ENCODE data around the gene PTPRU. TPM values are rescaled to one million over a fixed set of nuclear protein-coding genes. Genes with fewer than 3 reads are reported as not detected.

The PTPRU gene
- total and polyA plus RNA-seq, 4 donors = 1.6 to 15.1 (median 6.0) TPM

DNA sequence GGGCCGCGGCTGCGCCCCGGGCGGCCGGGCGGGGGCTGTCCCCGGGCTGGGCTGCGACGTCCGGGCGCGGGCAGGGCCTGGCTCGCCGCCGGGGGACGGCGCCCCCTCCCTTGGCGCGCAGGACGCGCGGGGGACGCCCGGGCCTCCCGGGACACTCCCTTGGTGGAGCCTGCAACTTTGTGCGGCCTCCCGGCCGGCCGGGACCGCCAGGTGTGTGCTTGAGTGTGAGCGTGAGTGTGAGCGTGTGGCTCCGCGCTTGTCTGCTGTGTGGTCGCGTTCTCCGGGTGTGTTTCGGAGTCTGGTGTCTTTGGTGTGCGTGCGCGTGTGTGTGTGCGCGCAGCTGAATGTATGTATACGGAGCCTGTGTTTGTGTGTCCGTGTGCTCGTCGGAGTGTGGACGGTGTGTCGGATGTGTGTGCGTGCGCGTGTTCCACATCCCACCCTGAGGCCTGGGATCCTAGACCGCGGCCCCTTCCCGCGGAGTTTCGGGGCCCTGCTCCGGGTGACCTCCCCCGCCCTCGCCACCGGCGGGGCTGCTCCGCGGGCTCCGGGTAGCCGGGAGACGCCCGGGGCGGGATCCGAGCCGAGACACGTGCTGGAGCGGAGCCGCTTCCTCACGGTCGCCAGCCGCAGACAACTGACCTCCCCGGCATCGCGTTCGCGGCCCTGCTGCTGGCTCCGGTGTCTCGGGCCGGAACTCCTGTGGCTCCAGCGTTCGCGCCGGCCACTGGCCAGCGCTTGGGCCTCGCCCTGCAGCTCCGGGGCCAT lies 1.7 kb downstream of the PTPRU start:
- H3K27ac ChIP-seq (ENCODE audit: low read depth in 1 of 2, low read length in 2 of 2) = peak overlapping the region; percentile 49 to 67
- TF ChIP-seq, protein P1, sequence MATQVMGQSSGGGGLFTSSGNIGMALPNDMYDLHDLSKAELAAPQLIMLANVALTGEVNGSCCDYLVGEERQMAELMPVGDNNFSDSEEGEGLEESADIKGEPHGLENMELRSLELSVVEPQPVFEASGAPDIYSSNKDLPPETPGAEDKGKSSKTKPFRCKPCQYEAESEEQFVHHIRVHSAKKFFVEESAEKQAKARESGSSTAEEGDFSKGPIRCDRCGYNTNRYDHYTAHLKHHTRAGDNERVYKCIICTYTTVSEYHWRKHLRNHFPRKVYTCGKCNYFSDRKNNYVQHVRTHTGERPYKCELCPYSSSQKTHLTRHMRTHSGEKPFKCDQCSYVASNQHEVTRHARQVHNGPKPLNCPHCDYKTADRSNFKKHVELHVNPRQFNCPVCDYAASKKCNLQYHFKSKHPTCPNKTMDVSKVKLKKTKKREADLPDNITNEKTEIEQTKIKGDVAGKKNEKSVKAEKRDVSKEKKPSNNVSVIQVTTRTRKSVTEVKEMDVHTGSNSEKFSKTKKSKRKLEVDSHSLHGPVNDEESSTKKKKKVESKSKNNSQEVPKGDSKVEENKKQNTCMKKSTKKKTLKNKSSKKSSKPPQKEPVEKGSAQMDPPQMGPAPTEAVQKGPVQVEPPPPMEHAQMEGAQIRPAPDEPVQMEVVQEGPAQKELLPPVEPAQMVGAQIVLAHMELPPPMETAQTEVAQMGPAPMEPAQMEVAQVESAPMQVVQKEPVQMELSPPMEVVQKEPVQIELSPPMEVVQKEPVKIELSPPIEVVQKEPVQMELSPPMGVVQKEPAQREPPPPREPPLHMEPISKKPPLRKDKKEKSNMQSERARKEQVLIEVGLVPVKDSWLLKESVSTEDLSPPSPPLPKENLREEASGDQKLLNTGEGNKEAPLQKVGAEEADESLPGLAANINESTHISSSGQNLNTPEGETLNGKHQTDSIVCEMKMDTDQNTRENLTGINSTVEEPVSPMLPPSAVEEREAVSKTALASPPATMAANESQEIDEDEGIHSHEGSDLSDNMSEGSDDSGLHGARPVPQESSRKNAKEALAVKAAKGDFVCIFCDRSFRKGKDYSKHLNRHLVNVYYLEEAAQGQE (IDR thresholded peaks at IDR 0.05) = no peak
- TF ChIP-seq RXRA (IDR thresholded peaks at IDR 0.05) = peak in 1 of 2 donors; percentile 32
- no peak overlapping the region for H3K9ac ChIP-seq (ENCODE audit: low read depth in 1 of 2, low read length in 2 of 2)
- H3K4me1 ChIP-seq (ENCODE audit: control insufficient read depth in 4 of 4, insufficient read depth in 4 of 4, low read length in 3 of 4) = peaks cover 6 to 27% (median 17%) of the 10 kb centered on the region in 4 donors
- DNase-seq (ENCODE audit: low spot score) = no peak
- H3K36me3 ChIP-seq (ENCODE audit: control insufficient read depth in 4 of 4, insufficient read depth in 3 of 4, low read depth in 1 of 4, low read length in 3 of 4) = no peaks in the 10 kb centered on the region
- H3K9me3 ChIP-seq (ENCODE audit: control insufficient read depth in 4 of 4, low read length in 3 of 4) = no peaks in the 10 kb centered on the region
- H3K27me3 ChIP-seq (ENCODE audit: control insufficient read depth in 4 of 4, insufficient read depth in 4 of 4, low read length in 3 of 4) = no peaks in the 10 kb centered on the region
- WGBS = 1% methylated on average over 93 of the region's 93 CpGs
- H3K4me3 ChIP-seq (ENCODE audit: low read depth in 1 of 3, low read length in 3 of 3) = peak overlapping the region; percentile 56 to 82 (median 71)

DNA sequence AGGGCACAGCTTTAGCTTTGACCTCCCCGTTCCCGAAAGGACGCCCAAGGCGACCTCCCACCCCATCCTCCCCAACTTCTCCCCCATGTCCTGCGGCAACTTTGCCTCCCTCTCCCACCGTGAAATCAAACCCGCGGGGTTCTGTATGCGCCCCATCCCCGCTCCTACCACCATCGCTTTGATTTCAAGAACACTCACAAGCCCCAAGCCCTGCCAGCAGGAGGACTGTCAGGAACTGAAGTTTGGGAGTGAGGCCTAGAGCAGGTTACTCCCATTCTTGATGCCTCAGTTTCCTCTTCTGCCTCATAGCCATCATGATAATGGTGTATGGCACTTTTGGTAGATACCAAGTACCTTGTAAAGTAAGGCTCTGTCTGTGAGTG lies 2.3 kb downstream of the PTPRU start:
- H3K27ac ChIP-seq (ENCODE audit: low read depth in 1 of 2, low read length in 2 of 2) = peak overlapping the region; percentile 49 to 67
- no peak for DNase-seq (ENCODE audit: low spot score)
- peaks cover 6 to 27% (median 17%) of the 10 kb centered on the region in 4 donors for H3K4me1 ChIP-seq (ENCODE audit: control insufficient read depth in 4 of 4, insufficient read depth in 4 of 4, low read length in 3 of 4)
- H3K9ac ChIP-seq (ENCODE audit: low read depth in 1 of 2, low read length in 2 of 2) = no peak overlapping the region
- H3K36me3 ChIP-seq (ENCODE audit: control insufficient read depth in 4 of 4, insufficient read depth in 3 of 4, low read depth in 1 of 4, low read length in 3 of 4) = no peaks in the 10 kb centered on the region
- no peaks in the 10 kb centered on the region for H3K9me3 ChIP-seq (ENCODE audit: control insufficient read depth in 4 of 4, low read length in 3 of 4)
- 42% methylated on average over 11 of the region's 11 CpGs for WGBS
- H3K27me3 ChIP-seq (ENCODE audit: control insufficient read depth in 4 of 4, insufficient read depth in 4 of 4, low read length in 3 of 4) = no peaks in the 10 kb centered on the region
- peak overlapping the region in 2 of 3 donors; percentile 71 to 82 for H3K4me3 ChIP-seq (ENCODE audit: low read depth in 1 of 3, low read length in 3 of 3)
- TF ChIP-seq RXRA (IDR thresholded peaks at IDR 0.05) (peak in 1 of 2 donors; percentile 1), HNF4A (conservative IDR thresholded peaks at IDR 0.05) (no peak)

DNA sequence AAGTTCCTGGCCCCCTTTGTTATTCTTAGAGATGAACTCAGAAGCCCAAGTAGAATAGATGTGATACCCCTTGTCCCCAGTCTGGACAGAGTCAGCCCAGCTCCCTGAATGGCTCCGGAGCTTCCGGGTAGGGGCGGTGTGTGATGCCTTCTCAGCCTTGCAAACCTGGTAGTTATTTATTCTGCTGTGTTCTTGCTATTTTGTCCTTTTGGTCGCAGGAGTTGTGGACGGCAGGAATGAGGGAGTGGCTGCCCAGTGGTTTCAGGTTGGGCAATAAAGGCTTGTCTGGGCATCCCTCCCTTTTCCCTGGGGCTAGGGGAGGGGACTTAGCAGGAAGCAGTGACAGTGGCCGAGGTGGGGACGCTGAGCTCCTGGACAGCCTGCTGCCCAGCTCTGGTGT lies 2.8 kb downstream of the PTPRU start:
- no peak for DNase-seq (ENCODE audit: low spot score)
- Histone ChIP-seq H3K36me3 (ENCODE audit: control insufficient read depth in 4 of 4, insufficient read depth in 3 of 4, low read depth in 1 of 4, low read length in 3 of 4) (no peaks in the 10 kb centered on the region), H3K9ac (ENCODE audit: low read depth in 1 of 2, low read length in 2 of 2) (no peak overlapping the region), H3K27me3 (ENCODE audit: control insufficient read depth in 4 of 4, insufficient read depth in 4 of 4, low read length in 3 of 4) (no peaks in the 10 kb centered on the region), H3K4me1 (ENCODE audit: control insufficient read depth in 4 of 4, insufficient read depth in 4 of 4, low read length in 3 of 4) (peaks cover 6 to 27% (median 17%) of the 10 kb centered on the region in 4 donors), H3K27ac (ENCODE audit: low read depth in 1 of 2, low read length in 2 of 2) (no peak overlapping the region), H3K9me3 (ENCODE audit: control insufficient read depth in 4 of 4, low read length in 3 of 4) (no peaks in the 10 kb centered on the region), H3K4me3 (ENCODE audit: low read depth in 1 of 3, low read length in 3 of 3) (no peak overlapping the region)
- 57% methylated on average over 7 of the region's 7 CpGs for WGBS
- TF ChIP-seq TAF1 (conservative IDR thresholded peaks at IDR 0.05) (no peak), RXRA (IDR thresholded peaks at IDR 0.05) (peak in 1 of 2 donors; percentile 9), YY1 (IDR thresholded peaks at IDR 0.05) (no peak), HNF4A (conservative IDR thresholded peaks at IDR 0.05) (peak in 1 of 2 donors; percentile 11), RAD21 (IDR thresholded peaks at IDR 0.05) (no peak), FOXA2 (IDR thresholded peaks at IDR 0.05) (no peak), FOXA1 (IDR thresholded peaks at IDR 0.05) (no peak), SP1 (IDR thresholded peaks at IDR 0.05) (peak; percentile 15), JUND (IDR thresholded peaks at IDR 0.05) (no peak), HNF4G (IDR thresholded peaks at IDR 0.05) (no peak)
- TF ChIP-seq, protein P2, sequence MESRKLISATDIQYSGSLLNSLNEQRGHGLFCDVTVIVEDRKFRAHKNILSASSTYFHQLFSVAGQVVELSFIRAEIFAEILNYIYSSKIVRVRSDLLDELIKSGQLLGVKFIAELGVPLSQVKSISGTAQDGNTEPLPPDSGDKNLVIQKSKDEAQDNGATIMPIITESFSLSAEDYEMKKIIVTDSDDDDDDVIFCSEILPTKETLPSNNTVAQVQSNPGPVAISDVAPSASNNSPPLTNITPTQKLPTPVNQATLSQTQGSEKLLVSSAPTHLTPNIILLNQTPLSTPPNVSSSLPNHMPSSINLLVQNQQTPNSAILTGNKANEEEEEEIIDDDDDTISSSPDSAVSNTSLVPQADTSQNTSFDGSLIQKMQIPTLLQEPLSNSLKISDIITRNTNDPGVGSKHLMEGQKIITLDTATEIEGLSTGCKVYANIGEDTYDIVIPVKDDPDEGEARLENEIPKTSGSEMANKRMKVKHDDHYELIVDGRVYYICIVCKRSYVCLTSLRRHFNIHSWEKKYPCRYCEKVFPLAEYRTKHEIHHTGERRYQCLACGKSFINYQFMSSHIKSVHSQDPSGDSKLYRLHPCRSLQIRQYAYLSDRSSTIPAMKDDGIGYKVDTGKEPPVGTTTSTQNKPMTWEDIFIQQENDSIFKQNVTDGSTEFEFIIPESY (IDR thresholded peaks at IDR 0.05) = no peak
- TF ChIP-seq, protein P1 (IDR thresholded peaks at IDR 0.05) = no peak
- TF ChIP-seq, protein P3, sequence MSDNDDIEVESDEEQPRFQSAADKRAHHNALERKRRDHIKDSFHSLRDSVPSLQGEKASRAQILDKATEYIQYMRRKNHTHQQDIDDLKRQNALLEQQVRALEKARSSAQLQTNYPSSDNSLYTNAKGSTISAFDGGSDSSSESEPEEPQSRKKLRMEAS (IDR thresholded peaks at IDR 0.05) = no peak
